Panc1 (cell line): Measurements from ENCODE around the gene C6orf163.

Experiments
- POLR2AphosphoS5 ChIP-seq: IDR thresholded peaks from 2 replicates; pipeline ENCODE4 v1.6.1; 2012; ENCODE audit warnings: mild to moderate bottlenecking, low read depth, low read length, moderate library complexity
- SIN3A ChIP-seq: IDR thresholded peaks from 2 replicates; pipeline ENCODE4 v1.6.1; 2012; ENCODE audit warnings: low read depth, mild to moderate bottlenecking, low read length, moderate library complexity, borderline replicate concordance; ENCODE audit not compliant: insufficient read depth
- TCF7L2 ChIP-seq: IDR thresholded peaks from 2 replicates; pipeline ENCODE4 v1.6.1; 2011; ENCODE audit warnings: mild to moderate bottlenecking, low read depth, low read length, inconsistent platforms
- TF ChIP-seq, protein P1 (sequence below): fragments of 450-650 bp; IDR thresholded peaks from 2 replicates; pipeline ENCODE4 v1.5.1; 2017; ENCODE audit warnings: mild to moderate bottlenecking
- TF ChIP-seq, protein P2 (sequence below), 2 experiments: IDR thresholded peaks; 2 replicates each; pipeline ENCODE4 v1.6.1; 2011 to 2012; ENCODE audit warnings: low read depth in 2 of 2, control low read depth in 1 of 2, low read length in 1 of 2, mild to moderate bottlenecking in 1 of 2, moderate library complexity in 1 of 2; ENCODE audit not compliant: insufficient read depth in 1 of 2

DNA sequence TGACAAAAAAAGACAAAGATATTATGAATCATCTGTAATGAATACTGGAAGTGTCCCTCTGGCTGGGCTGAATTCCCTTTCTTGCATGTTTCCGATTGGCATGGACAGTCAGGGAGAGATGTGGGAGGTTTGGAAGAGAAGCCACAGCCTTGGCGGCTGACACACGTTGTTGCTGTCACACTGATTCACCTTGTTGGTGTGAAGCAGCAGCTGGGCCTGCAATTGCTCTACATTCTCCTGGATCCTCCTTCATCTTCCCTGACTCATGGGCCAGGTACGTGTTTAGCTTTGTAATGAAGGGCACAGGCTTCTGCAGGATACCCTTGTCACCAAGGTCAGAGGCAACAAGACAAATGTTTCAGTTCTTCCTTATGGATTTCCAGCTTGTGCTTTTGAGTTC lies 35.6 kb upstream of the C6orf163 start:
- TF ChIP-seq, protein P1, sequence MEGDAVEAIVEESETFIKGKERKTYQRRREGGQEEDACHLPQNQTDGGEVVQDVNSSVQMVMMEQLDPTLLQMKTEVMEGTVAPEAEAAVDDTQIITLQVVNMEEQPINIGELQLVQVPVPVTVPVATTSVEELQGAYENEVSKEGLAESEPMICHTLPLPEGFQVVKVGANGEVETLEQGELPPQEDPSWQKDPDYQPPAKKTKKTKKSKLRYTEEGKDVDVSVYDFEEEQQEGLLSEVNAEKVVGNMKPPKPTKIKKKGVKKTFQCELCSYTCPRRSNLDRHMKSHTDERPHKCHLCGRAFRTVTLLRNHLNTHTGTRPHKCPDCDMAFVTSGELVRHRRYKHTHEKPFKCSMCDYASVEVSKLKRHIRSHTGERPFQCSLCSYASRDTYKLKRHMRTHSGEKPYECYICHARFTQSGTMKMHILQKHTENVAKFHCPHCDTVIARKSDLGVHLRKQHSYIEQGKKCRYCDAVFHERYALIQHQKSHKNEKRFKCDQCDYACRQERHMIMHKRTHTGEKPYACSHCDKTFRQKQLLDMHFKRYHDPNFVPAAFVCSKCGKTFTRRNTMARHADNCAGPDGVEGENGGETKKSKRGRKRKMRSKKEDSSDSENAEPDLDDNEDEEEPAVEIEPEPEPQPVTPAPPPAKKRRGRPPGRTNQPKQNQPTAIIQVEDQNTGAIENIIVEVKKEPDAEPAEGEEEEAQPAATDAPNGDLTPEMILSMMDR: no peak
- TF ChIP-seq POLR2AphosphoS5 (no peak), SIN3A (no peak), TCF7L2 (no peak)
- TF ChIP-seq, protein P2, sequence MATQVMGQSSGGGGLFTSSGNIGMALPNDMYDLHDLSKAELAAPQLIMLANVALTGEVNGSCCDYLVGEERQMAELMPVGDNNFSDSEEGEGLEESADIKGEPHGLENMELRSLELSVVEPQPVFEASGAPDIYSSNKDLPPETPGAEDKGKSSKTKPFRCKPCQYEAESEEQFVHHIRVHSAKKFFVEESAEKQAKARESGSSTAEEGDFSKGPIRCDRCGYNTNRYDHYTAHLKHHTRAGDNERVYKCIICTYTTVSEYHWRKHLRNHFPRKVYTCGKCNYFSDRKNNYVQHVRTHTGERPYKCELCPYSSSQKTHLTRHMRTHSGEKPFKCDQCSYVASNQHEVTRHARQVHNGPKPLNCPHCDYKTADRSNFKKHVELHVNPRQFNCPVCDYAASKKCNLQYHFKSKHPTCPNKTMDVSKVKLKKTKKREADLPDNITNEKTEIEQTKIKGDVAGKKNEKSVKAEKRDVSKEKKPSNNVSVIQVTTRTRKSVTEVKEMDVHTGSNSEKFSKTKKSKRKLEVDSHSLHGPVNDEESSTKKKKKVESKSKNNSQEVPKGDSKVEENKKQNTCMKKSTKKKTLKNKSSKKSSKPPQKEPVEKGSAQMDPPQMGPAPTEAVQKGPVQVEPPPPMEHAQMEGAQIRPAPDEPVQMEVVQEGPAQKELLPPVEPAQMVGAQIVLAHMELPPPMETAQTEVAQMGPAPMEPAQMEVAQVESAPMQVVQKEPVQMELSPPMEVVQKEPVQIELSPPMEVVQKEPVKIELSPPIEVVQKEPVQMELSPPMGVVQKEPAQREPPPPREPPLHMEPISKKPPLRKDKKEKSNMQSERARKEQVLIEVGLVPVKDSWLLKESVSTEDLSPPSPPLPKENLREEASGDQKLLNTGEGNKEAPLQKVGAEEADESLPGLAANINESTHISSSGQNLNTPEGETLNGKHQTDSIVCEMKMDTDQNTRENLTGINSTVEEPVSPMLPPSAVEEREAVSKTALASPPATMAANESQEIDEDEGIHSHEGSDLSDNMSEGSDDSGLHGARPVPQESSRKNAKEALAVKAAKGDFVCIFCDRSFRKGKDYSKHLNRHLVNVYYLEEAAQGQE (IDR thresholded peaks at IDR 0.05; ENCODE audit: insufficient read depth in 1 of 2, low read depth in 2 of 2, low read length in 1 of 2): no peak
